Activated naive CD4-positive, alpha-beta T cell treated with anti-CD3 and anti-CD28 coated beads, Interleukin-2, amount 50 U/mL, for 72 hours (primary cell): ENCODE results near the gene CTTN. TPM values are rescaled to one million over a fixed set of nuclear protein-coding genes. Genes with fewer than 3 reads are reported as not detected.
"Not testable (repeated sequence)": the region's sequence is repeated elsewhere in the genome, so short reads cannot be mapped to it uniquely, and the experiment has no call there.

ENCODE experiments used
- ATAC-seq, 2 donors: fragments of 150-1000 bp; cut with Tn5 transposase; 2 replicates each; pipeline ENCODE4 v1.10.0; 2021; ENCODE audit warnings: mild to moderate bottlenecking in 2 of 2, moderate library complexity in 2 of 2
- DNase-seq, 2 donors: peaks; one replicate each; pipeline ENCODE4 v3.0.0; 2021 to 2022; ENCODE audit warnings: low spot score in 2 of 2
- H3K27ac Mint-ChIP-seq, 2 donors: one replicate each; pipeline ENCODE4 v1.8.0; 2022; ENCODE audit warnings: mild to moderate bottlenecking in 2 of 2, mixed read lengths in 2 of 2
- H3K36me3 Mint-ChIP-seq, 2 donors: one replicate each; pipeline ENCODE4 v1.8.0; 2022; ENCODE audit warnings: mixed read lengths in 2 of 2
- H3K9me3 Mint-ChIP-seq, 2 donors: one replicate each; pipeline ENCODE4 v1.8.0; 2022; ENCODE audit warnings: mixed read lengths in 2 of 2
- total RNA-seq, 2 donors: library from RNA; stranded (reverse); gene quantifications; one replicate each; pipeline ENCODE4 v1.2.3, GENCODE V29; 2022

The CTTN gene
- total RNA-seq, 2 donors from 2014 or later, result 9.7 to 45.1 TPM

DNA sequence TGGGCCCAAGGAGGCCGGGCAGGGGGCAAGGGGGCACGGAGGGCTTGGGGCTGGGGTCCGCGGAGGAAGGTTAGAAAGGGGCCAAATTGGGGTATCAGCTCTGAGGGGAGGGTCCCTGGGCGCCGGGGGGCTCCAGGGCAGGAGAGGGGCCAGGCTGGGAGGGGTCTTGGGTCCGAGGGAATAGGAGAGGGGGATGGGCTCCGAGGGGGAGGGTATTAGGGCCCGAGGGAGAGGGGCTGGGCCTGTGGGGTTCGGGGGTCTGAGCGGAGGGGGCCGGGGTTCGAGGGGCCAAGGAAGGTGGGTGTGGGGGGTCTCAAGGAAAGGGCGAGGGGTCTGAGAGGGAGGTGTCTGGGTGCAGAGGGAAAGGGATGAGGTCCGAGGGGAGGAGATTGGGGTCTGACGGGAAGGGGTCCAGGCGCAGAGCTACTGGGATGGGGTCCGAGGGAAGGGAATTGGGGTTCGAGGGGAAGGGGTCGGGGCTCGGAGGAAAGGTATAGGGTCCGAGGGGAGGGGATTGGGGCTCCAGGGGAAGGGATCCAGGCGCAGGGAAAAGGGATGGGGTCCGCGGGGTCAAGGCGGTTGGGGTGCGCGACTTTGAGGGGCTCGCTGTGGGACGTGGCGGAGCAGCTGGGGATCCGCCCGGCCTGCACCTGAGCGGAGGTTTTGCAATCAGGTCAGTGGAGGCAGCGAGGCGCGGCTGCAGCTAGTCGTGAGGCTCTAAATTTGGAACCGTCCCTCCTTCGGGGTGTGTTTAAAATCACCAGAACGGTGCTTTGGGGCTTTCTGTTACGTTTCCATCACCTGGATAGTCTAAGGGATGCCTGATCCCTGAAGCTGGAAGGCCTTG lies 728 bp downstream of the CTTN start:
- ATAC-seq (no peak), DNase-seq (no peak)
- Mint-ChIP-seq H3K9me3 (no peaks in the 10 kb centered on the region), H3K36me3 (peaks cover 7 to 13% of the 10 kb centered on the region in 2 donors), H3K27ac (peak overlapping the region; percentile 58 to 72)

- Mint-ChIP-seq H3K9me3 (no peaks in the 10 kb centered on the region), H3K36me3 (peaks cover 7 to 13% of the 10 kb centered on the region in 2 donors), H3K27ac (peak overlapping the region in 1 of 2 donors; percentile 58)
- ATAC-seq (peak in 1 of 2 donors; percentile 29), DNase-seq (no peak)
Measured at GRCh38 chr11:70399681-70400112, 1.4 kb downstream of the CTTN start.

- H3K27ac Mint-ChIP-seq, result no peak overlapping the region
- no peak for ATAC-seq
- H3K36me3 Mint-ChIP-seq, result peaks cover 12 to 13% of the 10 kb centered on the region in 2 donors
- DNase-seq, result no peak
- H3K9me3 Mint-ChIP-seq, result no peaks in the 10 kb centered on the region
Measured at GRCh38 chr11:70400643-70401042, 2.3 kb downstream of the CTTN start.

GRCh38 chr11:70402016-70402415 lies 3.7 kb downstream of the CTTN start:
- Mint-ChIP-seq H3K36me3 (peaks cover 11 to 12% of the 10 kb centered on the region in 2 donors), H3K27ac (no peak overlapping the region), H3K9me3 (no peaks in the 10 kb centered on the region)
- DNase-seq (no peak), ATAC-seq (no peak)

DNA sequence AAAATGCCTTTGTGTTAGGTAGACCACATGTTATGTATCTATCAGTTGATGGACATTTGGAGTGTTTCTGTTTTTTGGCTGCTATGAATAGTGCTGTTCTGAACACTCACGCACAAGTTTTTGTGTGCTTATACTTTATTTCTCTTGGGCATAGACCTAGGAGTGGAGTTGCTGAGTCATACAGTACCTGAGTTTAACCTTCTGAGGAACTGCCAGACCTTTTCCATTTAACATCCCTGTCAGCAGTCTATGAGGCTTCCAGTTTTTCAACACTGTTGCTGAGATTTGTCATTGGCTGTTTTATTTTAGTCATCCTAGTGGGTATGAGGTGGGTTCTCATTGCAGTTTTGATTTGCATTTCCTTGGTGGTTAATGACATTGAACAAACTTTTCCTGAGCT lies 4.4 kb downstream of the CTTN start:
- peak; percentile 4 to 34 for ATAC-seq
- Mint-ChIP-seq H3K36me3 (peaks cover 5% of the 10 kb centered on the region in 2 donors), H3K9me3 (no peaks in the 10 kb centered on the region), H3K27ac (no peak overlapping the region)
- no peak for DNase-seq

DNA sequence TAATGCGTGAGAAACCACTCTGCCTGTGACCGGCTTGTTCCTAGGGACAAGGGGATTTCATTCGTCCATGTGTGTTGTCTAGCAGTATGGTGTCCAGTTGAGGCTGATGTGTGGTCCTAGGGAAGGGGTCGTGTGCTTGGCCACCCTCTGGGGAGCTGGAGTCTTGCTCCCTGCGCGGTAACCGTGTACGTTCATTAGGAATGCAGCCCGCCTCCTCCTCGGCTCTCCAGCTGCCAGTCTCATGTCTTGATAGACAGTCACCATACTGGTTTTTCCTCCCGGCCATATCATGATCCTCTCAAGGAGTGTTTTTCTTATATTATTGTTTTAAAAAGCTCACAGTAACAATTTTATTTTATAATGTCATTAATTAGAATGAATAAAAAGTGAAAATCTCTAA lies 5.9 kb downstream of the CTTN start:
- no peak for DNase-seq
- no peak overlapping the region for H3K27ac Mint-ChIP-seq
- no peak for ATAC-seq
- no peaks in the 10 kb centered on the region for H3K9me3 Mint-ChIP-seq
- H3K36me3 Mint-ChIP-seq, result peaks cover 0 to 6% of the 10 kb centered on the region in 2 donors

- H3K36me3 Mint-ChIP-seq, result peaks cover 7 to 20% of the 10 kb centered on the region in 2 donors
- no peaks in the 10 kb centered on the region for H3K9me3 Mint-ChIP-seq
- no peak overlapping the region for H3K27ac Mint-ChIP-seq
- no peak for ATAC-seq
- no peak for DNase-seq
Measured at GRCh38 chr11:70405679-70406395, 7.5 kb downstream of the CTTN start.

- no peak for ATAC-seq
Measured at GRCh38 chr11:70407121-70407520, 8.8 kb downstream of the CTTN start.

GRCh38 chr11:70407814-70408213 lies 9.5 kb downstream of the CTTN start:
- no peaks in the 10 kb centered on the region for H3K9me3 Mint-ChIP-seq
- H3K36me3 Mint-ChIP-seq, result peaks cover 18 to 29% of the 10 kb centered on the region in 2 donors
- no peak overlapping the region for H3K27ac Mint-ChIP-seq

More at GRCh38 chr11:70407121-70407520, 8.8 kb downstream of the CTTN start:
- Mint-ChIP-seq H3K36me3 (peaks cover 17 to 29% of the 10 kb centered on the region in 2 donors), H3K9me3 (no peaks in the 10 kb centered on the region), H3K27ac (no peak overlapping the region)
- DNase-seq, result no peak

GRCh38 chr11:70408326-70408725 lies 10.0 kb downstream of the CTTN start:
- not testable (repeated sequence) for H3K27ac Mint-ChIP-seq, H3K9me3 Mint-ChIP-seq, DNase-seq, ATAC-seq
- H3K36me3 Mint-ChIP-seq, result peaks cover 18 to 29% of the 10 kb centered on the region in 2 donors

More at GRCh38 chr11:70407814-70408213, 9.5 kb downstream of the CTTN start:
- DNase-seq (no peak), ATAC-seq (no peak)

GRCh38 chr11:70409437-70409836 lies 11.1 kb downstream of the CTTN start:
- DNase-seq (no peak), ATAC-seq (no peak)
- H3K9me3 Mint-ChIP-seq, result no peaks in the 10 kb centered on the region
- peaks cover 18 to 32% of the 10 kb centered on the region in 2 donors for H3K36me3 Mint-ChIP-seq
- H3K27ac Mint-ChIP-seq, result no peak overlapping the region

DNA sequence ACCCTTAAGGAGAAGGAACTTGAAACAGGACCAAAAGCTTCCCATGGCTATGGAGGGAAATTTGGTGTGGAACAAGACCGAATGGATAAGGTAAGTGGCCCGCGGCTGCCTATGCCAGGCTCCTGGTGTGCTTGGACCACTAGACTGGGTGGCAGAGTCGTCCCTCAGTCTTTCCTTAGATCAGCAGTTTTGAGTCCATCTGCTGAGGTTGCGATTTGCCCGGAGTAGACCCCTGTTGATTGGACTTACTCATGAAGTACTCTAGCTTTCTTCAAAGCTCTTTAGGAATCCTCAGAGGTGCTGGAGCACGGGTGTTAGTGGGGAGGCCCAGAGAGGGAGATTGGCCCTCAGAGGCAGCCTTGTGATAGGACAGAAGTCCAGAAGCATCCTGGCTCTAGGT lies 11.5 kb downstream of the CTTN start:
- ATAC-seq, result no peak
- no peak overlapping the region for H3K27ac Mint-ChIP-seq
- H3K36me3 Mint-ChIP-seq, result peaks cover 21 to 36% of the 10 kb centered on the region in 2 donors
- DNase-seq, result no peak
- H3K9me3 Mint-ChIP-seq, result no peaks in the 10 kb centered on the region

- DNase-seq, result no peak
- no peak for ATAC-seq
- Mint-ChIP-seq H3K9me3 (no peaks in the 10 kb centered on the region), H3K36me3 (peaks cover 27 to 36% of the 10 kb centered on the region in 2 donors), H3K27ac (no peak overlapping the region)
Measured at GRCh38 chr11:70410276-70411205, 12.2 kb downstream of the CTTN start.

GRCh38 chr11:70411713-70412452 lies 13.6 kb downstream of the CTTN start:
- peaks cover 27 to 36% of the 10 kb centered on the region in 2 donors for H3K36me3 Mint-ChIP-seq
- no peak overlapping the region for H3K27ac Mint-ChIP-seq
- DNase-seq (no peak), ATAC-seq (no peak)
- H3K9me3 Mint-ChIP-seq, result no peaks in the 10 kb centered on the region

DNA sequence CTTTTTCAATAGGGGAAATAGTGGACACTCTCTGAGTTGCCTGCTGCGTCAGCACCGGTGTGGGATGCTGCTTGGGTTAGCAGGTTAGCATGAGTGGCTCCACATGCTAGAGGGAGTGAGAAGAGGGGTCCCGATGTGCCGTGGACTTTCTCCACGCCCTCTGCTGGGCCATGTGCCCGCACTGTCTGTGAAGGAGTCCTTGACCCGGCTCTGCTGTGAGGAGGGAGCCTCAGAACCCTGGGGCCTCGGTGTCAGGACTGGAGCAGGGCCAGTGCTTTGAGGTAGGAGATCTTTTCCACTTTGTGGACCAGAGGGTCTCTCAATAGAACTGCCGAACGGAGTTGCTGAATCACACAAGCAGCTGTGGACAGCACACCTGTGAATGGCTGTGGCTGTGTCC lies 14.8 kb downstream of the CTTN start:
- peaks cover 27 to 40% of the 10 kb centered on the region in 2 donors for H3K36me3 Mint-ChIP-seq
- no peak for DNase-seq
- H3K27ac Mint-ChIP-seq, result no peak overlapping the region
- ATAC-seq, result no peak
- H3K9me3 Mint-ChIP-seq, result no peaks in the 10 kb centered on the region
